DMS153 treated with DMSO at 0.1 percent for 48 hours (cell line): ENCODE results near the gene COL4A3.
"Not testable (repeated sequence)": the region's sequence is repeated elsewhere in the genome, so short reads cannot be mapped to it uniquely, and the experiment has no call there.

Source experiments
- DNase-seq: peaks from one replicate; lab custom pipeline; 2025; ENCODE audit not compliant: unreplicated experiment; lab: John Stamatoyannopoulos, UW

The COL4A3 gene

DNA sequence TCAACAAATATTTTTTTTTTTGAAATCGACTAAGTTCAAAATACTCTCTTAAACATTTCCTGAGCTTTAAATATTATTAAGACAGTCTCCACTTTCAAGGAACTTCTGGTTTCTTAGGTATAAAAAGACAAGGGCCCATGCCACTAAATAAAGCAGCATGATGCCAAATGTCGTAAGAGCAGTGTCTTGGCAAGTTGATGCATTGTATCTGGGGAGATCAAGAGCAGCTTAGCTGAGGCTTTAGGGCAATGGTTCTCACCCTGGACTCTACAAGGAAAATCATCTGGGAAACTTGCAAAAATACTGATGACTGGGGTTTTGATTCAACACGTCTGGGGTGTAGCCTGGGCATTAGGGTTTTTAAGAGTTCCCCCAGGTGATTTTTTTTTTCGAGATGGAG, 41.3 kb downstream of the COL4A3 start:
- DNase-seq: no peak

DNA sequence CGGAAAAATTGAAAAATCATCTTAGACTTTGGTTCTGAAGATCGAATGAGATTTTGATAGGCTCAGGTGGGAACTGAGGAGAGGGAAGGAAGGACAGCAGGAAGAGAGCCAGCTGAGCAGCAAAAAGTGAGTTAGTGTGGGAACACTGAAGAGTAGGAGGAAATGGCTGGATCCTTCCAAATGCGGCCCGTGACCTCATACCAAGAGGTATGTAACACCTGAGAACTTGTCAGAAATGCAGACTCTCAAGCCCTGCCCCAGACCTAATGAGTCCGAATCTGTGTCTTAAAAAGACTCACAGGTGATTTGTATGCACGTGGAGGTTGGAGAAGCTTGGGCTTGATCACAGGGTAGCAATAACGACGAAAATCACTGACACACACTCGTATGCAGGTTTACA, 42.0 kb downstream of the COL4A3 start:
- DNase-seq: no peak

DNA sequence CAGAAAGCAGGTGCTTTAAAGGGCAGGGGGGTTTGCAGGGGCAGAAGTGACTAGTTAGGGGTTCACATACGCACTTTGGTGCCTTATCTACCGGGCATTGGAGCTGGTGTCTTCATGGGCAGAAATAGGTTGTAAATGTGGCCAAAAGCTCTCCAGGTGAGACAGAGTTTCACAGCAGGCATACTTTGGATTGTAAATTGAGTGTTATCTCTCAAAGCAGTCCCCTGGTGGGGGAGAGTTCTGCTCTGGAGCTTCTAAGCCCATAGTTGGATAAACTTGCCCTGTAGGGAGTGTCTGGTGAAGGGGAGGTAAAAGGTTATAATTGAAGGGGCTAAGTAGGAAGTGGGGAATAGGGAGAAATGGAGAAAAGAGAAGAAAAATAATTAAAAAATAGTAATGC, 43.1 kb downstream of the COL4A3 start:
- DNase-seq: no peak

DNA sequence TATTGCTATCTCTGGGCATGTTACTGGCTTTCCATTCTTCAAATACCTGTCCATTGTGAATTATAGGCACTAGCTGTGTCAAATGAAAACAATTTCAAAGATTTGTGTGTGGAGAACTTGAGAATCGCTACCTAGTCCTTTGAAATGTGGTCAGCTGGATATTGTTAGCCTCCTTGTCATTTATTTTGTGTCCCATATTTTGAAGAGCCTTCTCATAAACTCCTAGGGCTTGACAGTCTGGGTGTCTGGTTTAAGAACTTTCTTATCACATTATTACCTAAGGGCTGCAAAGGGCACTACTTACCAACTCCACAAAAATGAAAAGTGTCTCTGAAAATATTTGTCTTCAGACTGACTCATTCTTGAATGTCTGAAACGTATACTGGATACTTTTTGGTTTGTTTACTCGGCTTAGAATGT, 50.2 kb downstream of the COL4A3 start:
- DNase-seq: no peak

DNA sequence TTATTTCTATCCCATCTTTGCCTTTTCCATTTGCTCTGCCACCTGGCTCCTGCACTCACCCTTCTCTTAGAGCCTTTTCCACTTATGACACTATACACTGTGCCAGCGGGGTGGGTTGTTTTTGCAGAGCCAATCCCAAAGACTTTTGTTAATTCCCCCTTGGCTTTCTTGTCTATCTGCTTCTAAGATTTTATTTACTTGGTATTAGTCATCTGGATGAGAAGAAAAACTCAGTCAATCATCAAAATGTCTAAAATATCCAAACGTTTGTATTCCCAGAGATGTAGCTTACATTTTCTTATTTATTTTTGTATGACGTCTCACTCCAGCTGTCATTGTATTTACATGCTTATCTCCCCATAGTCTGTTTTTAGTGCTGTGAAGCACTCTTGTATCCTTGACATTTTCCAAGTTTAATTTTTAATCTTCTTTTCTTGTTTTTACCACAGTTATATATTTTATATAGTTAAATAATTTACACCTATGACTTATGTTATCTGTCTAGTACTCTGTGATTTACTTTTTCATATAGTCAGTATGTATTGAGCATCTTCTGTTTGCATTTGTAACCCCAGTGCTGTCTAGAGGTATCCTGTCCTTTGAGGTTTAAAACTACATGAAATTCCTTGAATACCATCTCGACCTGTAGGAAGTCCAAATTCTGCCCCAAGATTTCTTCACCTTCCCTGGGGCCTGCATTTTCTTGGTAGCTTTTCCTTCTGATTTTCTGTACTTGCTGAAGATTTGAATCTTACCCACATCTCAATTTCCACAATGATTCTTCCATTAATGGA, 55.1 kb downstream of the COL4A3 start:
- DNase-seq: no peak

DNA sequence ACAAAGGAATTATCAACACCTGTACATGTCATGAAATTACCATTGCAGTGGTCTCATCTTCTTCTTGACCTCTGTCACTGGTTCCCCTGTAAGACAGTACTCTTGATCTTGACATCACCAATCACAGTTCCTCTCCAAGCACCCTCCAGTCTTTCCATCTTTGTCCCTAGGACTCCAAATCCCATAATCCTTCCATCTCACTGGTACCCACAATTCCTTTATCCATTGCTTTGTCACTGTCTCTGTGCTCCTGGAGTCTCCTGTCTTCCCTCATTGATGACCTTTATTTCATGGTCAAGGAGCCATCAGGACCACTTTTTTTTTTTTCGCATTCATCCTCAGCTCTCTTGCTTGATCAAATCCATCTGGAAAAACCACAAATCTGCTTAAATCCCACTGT, 56.7 kb downstream of the COL4A3 start:
- DNase-seq: no peak

DNA sequence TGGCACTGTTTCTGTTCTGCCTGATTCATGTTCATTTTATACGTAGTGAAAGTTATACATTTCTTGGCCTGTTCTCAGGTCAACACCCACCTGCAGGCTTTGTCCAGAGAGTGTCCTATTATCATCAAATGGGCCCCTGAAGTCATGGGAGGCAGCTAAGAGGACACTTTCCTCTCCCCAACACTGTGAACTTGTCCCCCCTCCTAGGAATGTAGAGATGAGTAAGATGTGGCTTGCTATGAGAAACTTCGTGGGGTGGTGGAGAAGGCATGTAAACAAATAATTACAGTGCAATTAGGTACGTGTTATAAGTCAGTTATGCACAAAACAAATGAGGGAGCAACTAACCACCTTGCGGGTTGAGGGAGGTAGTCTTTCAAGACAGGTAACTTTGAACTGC, 57.9 kb downstream of the COL4A3 start:
- no peak for DNase-seq

DNA sequence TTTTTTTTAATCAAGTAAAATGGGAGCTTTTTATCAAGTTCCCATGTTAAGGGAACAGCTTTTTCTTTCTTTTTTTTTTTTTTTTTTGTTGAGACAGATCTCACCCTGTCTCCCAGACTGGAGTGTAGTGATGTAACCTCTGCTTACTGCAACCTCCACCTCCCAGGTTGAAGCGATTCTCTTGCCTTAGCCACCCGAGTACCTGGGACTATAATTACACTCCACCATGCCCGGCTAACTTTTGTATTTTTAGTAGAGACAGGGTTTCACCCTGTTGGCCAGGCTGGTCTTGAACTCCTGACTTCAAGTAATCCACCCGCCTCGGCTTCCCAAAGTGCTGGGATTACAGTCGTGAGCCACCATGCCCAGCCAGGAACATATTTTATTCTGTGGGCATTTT, 61.2 kb downstream of the COL4A3 start:
- DNase-seq: not testable (repeated sequence)

DNA sequence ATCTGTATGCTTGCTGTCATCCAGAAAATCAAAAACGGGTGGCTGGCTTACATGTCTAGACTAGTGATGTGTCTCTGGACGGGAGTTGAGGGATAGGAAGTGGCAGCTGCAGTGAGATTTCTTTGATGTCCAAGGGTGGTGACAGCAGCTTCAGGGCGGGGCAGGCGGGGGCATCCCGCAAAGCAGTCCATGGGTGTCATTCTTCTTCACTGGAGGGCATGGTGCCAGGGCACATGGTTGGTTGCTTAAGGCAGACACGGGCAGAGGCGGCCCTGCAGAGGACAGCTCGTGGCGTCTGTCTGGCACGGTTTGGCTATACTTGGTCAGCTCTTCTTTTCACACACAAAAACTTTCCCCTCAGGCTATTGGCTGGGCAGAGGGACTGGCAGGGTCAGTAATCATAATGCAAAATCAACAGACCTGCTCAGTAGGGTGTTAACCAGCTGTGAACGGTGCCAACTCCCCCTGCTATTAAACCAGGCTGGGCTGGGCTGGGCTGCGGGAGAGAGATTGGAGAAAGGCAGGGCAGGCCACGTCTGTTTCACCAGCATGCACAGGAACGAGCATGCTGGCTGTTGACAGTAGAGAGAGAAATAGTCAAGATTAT, 63.7 kb downstream of the COL4A3 start:
- DNase-seq: no peak

DNA sequence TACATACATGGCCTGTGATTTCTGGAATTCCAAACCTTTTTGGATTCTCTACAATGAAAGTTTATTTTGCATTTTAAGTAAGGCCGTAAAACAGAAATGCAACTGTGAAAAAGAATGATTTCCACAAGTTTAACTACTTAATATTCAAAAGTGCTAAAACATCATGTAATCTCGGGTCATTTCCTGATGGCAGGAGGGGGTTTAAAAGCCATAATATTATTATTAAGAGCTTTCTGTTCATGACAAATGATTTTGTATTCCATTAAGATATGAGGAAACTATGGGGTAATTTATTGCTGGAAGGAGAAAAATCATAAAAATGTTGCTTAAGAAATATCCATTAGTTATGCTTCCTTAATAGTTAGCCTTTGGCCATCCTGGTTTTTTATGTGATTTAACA, 65.7 kb downstream of the COL4A3 start:
- no peak for DNase-seq

DNA sequence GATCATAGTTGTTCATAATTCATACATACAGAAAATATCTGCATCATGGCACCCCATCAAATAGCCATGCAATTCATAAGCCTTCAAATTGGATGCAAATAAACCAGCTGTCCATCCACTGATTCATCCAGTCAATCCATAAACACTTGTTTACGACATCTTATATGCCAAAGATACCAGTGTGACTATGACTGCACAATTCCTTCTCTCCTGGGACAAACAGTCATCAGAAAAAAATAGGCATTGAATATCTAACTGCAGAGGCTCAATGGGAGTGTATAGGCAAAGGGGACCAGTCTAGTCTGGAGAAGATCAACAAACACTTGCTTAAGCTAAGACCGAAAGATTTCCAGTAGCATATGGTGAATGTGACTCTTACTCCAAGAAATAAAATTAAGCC, 70.0 kb downstream of the COL4A3 start:
- DNase-seq: no peak

DNA sequence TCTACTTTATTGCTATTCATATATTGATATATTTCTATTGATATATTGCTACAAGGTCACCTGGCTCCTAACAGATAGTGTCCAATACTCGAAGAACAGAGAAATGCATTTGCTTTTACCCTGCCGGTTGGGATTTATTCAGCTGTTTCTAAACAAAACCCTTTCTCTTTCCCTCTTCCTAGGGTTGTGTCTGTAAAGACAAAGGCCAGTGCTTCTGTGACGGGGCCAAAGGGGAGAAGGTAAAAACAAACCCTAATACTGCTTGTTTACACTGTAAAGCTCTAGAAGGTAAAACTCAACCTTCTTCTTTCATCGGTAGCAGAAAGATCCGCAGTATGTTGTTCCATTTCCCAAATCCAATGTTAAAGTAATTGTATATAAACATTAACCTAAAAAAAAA, 73.4 kb downstream of the COL4A3 start:
- DNase-seq: no peak

DNA sequence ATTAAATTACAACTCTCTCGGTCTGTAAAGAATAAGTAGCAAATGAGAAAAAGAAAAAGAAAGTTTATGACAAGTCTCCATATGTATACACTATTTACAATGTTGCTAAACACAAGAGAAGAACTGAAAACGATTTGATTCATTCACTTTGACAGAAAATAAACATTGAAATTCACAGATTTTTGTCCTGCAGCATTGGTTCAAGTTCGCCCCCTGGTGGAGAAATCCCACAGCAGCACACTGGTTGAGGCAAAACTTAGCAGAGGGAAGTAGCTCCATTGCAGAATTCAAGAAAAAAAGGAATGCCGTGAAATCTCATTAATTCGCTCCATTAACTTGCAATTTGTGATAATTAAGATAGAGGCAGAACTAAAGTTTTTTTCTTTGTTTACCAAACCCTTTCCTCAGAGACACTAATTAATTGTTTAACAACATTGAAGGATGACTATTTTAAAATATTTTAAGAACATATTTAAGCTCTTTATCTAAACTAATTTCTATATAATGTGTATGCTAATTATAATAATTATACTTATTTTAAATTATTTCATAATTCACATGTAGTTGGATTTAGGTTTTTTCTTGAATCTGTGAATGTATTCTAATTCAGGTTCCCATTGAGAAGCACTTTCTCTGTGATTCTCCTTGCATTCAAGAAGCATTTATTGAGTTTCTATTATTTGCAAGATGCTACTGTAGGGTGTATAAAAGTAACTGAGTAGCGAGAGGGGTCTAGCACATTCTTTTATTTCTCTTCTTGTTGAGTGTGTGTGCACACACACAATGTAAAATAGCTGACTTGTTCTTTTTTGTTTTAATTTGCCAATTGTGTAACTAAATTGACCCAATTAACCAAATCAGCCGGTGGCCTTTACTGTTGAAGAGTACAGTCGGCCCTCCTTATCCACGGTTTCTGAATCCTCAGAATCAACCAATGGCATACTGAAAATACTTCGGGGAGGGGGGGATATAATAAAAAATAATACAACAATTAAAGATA, 74.1 kb downstream of the COL4A3 start:
- peak; percentile 28 for DNase-seq

DNA sequence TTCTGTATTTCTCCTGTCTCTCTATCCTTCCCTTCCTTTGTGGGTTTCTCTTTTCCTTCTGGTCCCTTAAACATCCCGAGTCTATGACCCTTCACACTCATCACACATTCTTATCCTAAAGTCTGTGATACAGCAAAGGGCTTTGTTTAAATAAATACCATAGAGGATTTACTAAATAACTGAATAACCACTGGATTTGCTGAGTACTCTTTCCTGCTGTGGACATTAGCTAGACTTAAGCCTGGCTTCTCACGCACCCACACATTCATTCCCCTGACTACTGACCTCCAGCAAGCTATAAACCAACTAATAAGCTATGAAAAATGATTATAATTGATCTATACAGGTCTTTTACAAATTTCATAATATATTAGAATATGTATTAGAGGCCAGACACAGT, 76.6 kb downstream of the COL4A3 start:
- no peak for DNase-seq

DNA sequence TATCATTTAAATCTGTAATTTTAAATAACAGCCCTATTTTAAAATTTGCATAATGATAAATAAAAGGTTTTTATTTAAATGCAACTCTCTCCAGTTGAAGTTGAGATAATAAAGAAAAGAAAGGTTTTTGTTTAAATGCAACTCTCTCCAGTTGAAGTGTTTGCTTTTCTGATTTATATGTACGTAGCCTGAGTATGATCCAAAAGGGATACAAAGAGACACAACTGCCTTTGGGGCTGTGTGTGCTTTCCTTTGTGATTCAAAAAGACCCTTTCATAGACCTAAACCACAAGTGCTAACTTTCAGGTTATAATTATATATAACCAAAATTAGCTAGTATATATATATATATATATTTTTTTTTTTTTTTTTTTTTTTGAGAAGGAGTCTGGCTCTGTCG, 84.5 kb downstream of the COL4A3 start:
- DNase-seq: peak; percentile 5

DNA sequence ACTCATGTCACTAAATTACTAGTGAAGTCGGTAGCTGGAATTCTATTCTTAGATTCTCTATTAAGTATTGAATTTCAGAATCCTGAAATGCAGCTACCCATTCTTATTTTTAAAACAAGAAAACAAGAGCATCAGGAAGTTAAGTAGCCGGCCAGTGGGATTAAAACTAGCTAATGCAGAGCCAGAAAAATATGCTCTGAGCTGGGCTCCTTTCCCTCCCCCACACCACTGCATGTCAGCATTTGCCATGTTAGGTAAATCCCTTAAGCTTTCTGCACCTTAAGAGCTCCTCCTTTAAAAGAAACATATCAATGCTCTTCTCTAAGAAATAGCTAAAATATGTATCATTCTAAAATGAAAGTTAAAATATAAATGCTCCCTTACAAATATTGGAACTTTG, 88.4 kb downstream of the COL4A3 start:
- DNase-seq: no peak

DNA sequence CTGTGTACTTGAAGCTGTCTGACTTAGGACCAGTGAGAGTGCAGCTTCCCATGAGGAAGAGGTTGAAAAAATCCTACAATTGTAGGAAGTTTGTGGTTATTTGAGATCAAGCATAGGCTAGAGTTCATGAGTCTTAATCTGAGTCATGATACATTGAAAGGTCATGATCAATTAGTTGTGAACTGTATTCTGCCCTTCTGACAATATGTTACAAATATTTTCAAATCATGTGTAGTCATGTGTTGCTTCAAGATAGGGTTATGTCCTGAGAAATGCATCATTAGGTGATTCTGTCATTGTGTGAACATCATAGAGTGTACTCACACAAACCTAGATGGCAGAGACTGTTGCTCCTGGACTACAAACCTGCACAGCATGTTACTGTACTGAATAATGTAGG, 92.2 kb downstream of the COL4A3 start:
- DNase-seq: no peak

DNA sequence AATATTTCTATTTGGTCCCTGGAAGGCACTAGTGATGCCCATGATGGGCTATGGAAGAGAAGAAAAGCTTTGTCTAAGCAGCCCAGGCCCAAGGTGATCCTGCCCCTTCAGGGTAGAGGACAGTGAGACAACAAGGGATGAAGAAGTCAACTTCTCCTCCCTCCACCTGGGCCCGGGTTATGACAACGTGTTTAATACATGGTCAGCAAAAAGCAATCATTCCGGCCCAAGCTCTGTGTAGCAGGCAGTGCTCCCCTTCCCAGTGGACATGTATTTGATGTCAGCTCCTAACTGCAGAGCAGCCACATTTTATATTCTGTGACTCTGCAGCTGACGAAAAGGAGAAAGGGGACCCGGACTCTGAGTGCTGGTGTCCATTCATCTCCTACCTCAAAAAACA, 93.4 kb downstream of the COL4A3 start:
- no peak for DNase-seq

DNA sequence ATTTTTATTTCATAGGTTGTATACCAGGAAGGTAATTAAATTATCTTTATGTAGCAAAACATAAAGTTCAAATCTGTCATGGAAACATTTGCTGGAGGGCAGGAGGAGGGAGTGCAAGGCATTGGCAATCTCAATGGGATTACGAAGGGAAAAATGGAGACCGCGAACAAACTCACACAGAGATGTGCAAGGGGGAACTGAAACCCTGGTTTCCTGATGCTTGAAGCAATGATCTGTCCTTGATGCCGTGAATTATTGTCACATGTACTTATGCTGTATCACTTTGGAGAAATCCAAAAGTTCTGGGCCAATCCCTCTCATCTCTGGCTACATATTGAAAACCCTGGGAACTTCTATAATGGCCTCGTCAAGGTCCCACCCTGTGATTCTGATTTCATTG, 95.6 kb downstream of the COL4A3 start:
- DNase-seq: no peak

DNA sequence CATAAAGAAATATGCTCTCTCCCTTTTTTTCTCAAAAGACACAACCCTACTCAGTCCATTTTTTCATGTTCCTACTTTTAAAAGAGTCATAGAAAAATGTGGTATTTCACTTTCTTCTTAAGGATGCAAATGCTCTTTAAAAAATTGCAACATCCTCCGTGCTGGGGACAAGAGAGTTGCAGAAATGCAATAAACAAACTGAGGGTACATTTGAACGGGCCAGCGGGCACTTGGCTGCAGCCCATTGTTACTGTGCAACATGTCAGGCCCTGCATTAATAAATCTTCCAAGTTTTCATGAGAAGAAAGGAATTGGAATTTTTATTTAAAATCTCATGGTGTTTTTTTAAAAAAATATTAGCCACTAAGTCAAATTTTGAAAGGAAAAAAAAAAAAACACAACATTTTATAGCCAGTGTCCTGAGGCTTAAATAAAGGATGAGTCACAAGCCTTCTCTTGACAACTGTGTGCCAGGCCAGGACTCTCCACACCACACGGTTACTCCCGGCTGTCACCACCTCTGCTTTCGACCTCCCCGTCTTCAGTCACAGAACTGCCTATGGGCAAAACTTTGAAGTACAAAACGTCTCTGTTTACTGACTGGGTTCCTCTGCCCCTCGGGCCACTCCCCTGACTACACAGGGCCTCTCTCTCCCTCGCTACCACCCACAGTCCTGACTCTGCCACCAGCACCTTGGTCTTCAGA, 103.1 kb downstream of the COL4A3 start:
- DNase-seq: no peak

DNA sequence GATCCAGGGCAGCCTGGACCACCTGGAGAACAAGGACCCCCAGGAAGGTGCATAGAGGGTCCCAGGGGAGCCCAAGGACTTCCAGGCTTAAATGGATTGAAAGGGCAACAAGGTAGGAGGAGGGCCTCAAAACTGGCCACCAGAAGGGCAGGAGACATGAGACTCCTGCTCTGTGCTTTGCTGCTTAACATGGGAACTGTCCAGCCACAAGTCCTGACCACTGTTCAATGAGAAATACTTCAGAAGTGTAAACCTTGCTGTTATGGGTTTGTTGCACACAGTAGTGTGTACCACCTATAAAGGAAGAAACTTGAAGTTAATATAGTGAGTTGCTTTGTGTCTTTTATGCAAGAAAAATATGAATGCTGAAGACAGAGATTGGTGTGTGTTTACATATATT, 116.5 kb downstream of the COL4A3 start:
- DNase-seq: no peak
